ENCODE data around the gene GPSM1.

The GPSM1 gene

DNA sequence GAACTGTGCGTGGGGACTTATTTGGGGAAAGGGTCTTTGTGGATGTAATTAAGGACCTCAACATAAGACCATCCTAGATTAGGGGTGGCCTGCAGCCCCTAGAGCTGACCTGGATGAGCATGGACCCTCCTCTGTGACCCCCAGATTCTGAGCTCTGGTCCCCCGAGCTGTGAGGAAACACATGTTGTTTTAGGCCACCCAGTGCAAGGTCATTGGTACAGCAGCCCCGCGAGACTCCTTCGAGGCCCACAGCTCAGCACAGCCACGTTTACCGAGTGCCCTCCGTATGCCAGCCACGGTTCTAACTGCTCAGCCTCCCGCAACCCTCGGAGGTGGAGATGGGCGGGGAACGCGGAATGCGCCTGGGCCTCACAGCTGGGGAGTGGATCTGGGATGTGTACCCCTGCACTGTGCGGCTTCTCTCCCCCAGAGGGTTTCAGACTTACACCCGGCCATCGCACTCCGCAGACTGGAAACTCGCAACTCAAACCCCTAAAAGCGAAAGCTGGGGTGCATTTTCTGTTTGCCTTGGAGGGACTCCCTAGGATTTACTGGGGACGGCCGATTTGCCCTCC is 4.5 kb upstream of the GPSM1 start:
- no peaks in the 10 kb centered on the region for H3K36me3 ChIP-seq (replicated peaks)
- H3K27me3 ChIP-seq (ENCODE audit: low read depth) = no peaks in the 10 kb centered on the region
- no peaks in the 10 kb centered on the region; the same call in 1 of the 2 replicates for H3K4me1 ChIP-seq
- no peak overlapping the region for H3K4me3 ChIP-seq
- in situ Hi-C loops (cut with MboI; ENCODE audit: low sequenced_read_pairs) = no loop called here
- DNase-seq (ENCODE audit: low spot score in 2 of 2) = no peak
- H3K9me3 ChIP-seq = no peaks in the 10 kb centered on the region

DNA sequence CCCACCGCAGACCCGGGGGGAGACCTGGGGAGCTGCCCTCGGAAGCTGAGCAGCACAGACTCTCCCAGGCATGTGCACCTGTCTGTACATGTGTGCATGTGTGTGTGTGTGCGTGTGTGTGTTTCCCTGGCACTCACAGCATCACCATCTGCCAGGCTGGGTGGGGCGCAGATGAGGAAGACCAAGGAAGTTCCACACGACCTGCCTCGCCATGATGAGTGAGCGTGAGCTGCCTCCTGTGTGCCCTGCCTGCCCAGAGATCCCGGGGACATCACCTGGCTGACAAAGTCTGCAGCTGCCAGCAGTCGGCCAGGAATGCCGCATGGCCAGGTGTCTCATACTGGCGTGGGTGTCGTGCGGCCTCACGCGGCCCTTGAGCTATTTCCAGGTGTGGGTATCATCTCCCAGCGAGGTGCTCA is 4.0 kb upstream of the GPSM1 start:
- Histone ChIP-seq H3K4me3 (no peak overlapping the region), H3K36me3 (replicated peaks) (no peaks in the 10 kb centered on the region), H3K4me1 (peaks cover 3% of the 10 kb centered on the region), H3K27me3 (ENCODE audit: low read depth) (no peaks in the 10 kb centered on the region), H3K9me3 (no peaks in the 10 kb centered on the region)
- in situ Hi-C loops (cut with MboI; ENCODE audit: low sequenced_read_pairs) = no loop called here
- DNase-seq (ENCODE audit: low spot score in 2 of 2) = no peak

DNA sequence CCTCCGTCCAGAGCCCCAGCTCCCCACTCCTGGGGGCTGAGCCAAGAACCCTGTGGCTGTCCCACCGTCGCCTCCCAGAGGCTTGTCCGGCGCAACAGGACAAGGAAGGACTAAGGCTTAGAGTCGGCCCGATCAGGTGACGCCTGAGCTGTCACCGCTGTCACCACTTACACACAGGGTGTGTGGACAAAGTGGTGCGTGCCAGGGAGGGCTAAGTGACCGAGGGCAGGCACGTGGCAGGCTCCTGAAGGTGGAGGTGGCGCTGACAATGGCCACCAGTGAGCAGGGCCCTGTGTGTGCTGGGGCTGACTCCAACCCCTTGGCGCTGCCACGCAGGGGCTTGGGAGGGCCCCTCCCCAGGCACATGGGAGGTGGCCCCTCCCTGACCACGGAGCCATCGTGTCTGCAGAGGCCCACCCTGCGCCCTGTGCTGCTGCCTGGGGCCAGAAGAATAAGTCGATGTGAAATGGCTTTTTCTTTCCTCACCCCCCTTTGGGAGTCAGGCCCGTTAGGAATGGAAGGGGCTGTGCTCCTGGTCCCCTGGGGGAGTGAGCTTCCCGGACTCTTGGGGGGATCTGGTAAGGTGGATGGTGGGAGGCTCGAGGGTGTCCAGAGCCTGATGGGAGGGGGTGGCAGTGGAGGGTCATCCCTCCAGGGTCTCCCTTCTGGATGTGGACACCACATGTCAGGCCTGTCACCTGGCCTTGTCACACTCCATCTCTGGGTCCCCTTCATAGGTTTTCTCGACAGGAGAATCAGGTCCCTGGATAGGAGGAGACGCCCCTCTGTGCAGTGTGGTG is 2.6 kb upstream of the GPSM1 start:
- H3K36me3 ChIP-seq (replicated peaks) = no peaks in the 10 kb centered on the region
- in situ Hi-C loops (cut with MboI; ENCODE audit: low sequenced_read_pairs) = no loop called here
- no peaks in the 10 kb centered on the region for H3K27me3 ChIP-seq (ENCODE audit: low read depth)
- no peak for DNase-seq (ENCODE audit: low spot score in 2 of 2)
- H3K9me3 ChIP-seq = no peaks in the 10 kb centered on the region
- peaks cover 9% of the 10 kb centered on the region for H3K4me1 ChIP-seq
- H3K4me3 ChIP-seq = no peak overlapping the region

DNA sequence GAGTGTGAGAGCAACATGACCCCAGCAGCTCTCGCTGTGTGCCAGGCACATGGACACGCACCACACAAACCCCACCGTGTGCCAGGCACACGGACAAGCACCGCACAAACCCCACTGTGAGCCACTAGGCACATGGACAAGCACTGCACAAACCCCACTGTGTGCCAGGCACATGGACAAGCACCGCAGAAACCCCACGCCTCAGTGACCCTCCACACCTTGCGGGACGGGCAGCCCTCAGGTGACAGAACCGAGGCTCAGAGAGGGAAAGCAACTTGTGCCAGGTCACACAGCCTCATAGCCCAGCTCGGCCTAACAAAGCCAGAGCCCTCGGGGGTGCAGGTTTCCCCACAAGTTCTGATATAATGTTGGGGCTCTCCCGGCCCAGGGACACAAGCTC is 2.0 kb upstream of the GPSM1 start:
- no peaks in the 10 kb centered on the region for H3K36me3 ChIP-seq (replicated peaks)
- no peak overlapping the region for H3K4me3 ChIP-seq
- H3K9me3 ChIP-seq = no peaks in the 10 kb centered on the region
- peaks cover 9% of the 10 kb centered on the region for H3K4me1 ChIP-seq
- no peak for DNase-seq (ENCODE audit: low spot score in 2 of 2)
- no peaks in the 10 kb centered on the region for H3K27me3 ChIP-seq (ENCODE audit: low read depth)
- in situ Hi-C loops (cut with MboI; ENCODE audit: low sequenced_read_pairs) = no loop called here

DNA sequence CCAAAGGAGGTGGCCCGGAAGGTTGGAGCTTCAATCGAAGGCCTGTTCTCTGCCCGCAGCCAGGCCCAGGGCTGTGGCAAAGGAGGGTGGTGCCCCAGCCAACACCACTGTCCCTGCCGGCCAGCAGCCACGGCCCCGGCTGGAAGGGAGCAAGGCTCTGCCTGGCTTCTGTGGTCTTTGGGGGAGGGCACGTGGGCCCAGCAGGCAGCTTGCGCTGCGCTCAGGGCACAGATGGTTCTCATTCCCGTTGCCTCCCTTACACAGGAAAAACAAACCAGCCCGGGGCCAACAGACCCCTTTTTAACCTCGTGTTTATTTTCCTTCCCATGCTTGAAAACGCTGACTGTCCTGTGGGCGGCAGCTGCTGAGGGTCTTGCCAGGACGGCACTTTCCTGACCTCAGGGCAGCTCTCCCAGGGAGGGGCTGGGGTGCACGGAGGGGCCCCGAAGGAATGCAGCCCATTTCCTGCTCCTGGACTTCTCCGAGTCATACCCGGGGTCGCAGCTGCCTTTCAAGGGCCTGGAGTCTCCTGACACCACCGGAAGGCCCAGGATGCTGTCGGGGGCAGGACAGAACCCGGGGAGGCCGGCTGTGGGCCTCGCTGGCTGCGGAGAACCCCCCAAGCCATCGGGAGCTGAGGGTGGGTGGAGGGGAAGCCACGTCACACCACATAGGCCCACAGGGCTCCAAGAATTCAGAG is 1.1 kb upstream of the GPSM1 start:
- Histone ChIP-seq H3K27me3 (ENCODE audit: low read depth) (no peaks in the 10 kb centered on the region), H3K4me3 (no peak overlapping the region), H3K4me1 (peaks cover 9% of the 10 kb centered on the region), H3K9me3 (no peaks in the 10 kb centered on the region), H3K36me3 (replicated peaks) (no peaks in the 10 kb centered on the region)
- no peak for DNase-seq (ENCODE audit: low spot score in 2 of 2)
- in situ Hi-C loops (cut with MboI; ENCODE audit: low sequenced_read_pairs) = no loop called here

DNA sequence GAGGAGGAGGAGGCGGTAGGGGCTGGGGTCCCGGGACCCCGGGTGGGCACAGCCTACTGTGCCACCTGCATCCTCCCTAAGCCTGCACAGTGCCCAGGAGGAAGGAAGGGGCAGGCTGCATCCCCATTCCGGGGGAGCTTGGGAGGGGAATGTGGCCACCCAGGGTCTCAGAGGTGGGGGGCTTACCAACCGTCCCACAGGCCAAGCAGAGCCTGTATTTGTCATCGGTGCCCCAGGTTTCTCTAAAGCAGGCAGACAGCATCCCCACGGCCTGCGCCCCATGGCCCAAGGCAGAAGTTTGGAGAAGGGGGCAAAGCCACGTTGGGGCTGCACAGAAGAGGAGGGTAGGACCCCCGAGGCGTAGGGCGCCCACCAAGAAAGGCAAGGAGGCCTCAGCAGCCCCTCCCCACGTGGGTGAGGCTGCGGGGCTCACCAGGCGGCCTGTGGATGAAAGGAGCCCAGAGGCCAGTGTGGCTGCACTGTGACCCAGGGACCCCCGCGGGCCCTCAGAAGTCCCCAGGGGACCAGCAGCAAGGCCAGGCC is 507 bp upstream of the GPSM1 start:
- Histone ChIP-seq H3K27me3 (ENCODE audit: low read depth) (no peaks in the 10 kb centered on the region), H3K4me3 (peak overlapping the region; percentile 15), H3K4me1 (peaks cover 9% of the 10 kb centered on the region), H3K9me3 (no peaks in the 10 kb centered on the region), H3K36me3 (replicated peaks) (no peaks in the 10 kb centered on the region)
- no peak for DNase-seq (ENCODE audit: low spot score in 2 of 2)
- in situ Hi-C loops (cut with MboI; ENCODE audit: low sequenced_read_pairs) = no loop called here

DNA sequence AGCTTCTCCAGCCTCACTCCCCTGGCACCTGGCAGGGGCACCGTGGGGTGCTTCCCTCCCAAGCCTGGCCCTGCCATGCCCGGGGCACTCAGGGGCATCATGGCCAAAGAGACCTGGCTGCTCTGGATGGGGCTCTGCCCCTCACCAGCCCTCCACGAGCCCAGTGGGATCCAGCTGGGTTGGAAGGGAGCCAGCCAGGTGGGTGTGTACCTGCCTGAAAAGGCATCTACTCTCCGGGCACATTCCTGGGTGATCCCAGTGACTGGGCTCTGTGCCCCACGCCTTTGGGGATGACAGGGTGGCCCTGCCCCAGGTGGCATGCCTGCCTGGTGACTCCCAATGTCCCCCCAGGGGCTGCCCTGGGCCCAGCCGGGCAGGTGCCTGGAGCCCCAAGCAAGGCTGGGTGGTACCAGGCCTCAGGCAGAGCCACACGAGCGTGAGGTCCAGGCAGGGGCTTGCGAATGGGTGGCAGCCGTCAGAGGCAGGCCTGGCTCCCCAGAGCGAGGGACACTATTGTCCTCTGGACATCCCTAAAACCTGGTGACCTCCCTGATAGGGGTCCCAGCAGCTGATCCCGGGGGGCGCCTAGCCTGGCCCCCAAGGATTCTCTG is 777 bp downstream of the GPSM1 start:
- H3K9me3 ChIP-seq = no peaks in the 10 kb centered on the region
- H3K4me1 ChIP-seq = peaks cover 9% of the 10 kb centered on the region
- DNase-seq (ENCODE audit: low spot score in 2 of 2) = no peak
- peak overlapping the region; percentile 42 for H3K4me3 ChIP-seq
- H3K27me3 ChIP-seq (ENCODE audit: low read depth) = no peaks in the 10 kb centered on the region
- in situ Hi-C loops (cut with MboI; ENCODE audit: low sequenced_read_pairs) = no loop called here
- no peaks in the 10 kb centered on the region for H3K36me3 ChIP-seq (replicated peaks)

DNA sequence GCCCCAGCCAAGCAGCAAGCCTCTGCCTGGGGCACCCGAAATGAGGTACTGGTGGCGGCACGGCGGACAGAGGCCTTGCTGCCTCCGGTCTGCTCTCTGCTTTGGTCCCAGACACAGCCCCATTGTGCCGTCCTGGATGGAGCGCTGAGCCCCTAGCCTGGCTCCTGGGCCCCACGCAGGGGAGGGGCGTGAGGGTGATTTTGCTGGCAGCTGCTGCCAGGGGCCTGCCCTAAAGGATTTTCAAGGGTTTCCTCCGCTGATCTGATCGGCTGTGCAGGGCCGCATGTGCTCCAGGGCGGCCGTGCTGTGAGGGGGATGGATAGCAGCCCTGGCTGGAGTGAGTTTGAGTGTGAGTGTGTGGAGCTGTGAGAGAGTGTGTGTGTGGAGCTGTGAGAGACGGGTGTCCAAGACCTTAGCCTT is 1.3 kb downstream of the GPSM1 start:
- peak overlapping the region; percentile 42 for H3K4me3 ChIP-seq
- no peaks in the 10 kb centered on the region for H3K9me3 ChIP-seq
- no peaks in the 10 kb centered on the region for H3K27me3 ChIP-seq (ENCODE audit: low read depth)
- DNase-seq (ENCODE audit: low spot score in 2 of 2) = peak in 1 of 2 experiments; percentile 62
- in situ Hi-C loops (cut with MboI; ENCODE audit: low sequenced_read_pairs) = no loop called here
- H3K36me3 ChIP-seq (replicated peaks) = no peaks in the 10 kb centered on the region
- peaks cover 9% of the 10 kb centered on the region for H3K4me1 ChIP-seq

DNA sequence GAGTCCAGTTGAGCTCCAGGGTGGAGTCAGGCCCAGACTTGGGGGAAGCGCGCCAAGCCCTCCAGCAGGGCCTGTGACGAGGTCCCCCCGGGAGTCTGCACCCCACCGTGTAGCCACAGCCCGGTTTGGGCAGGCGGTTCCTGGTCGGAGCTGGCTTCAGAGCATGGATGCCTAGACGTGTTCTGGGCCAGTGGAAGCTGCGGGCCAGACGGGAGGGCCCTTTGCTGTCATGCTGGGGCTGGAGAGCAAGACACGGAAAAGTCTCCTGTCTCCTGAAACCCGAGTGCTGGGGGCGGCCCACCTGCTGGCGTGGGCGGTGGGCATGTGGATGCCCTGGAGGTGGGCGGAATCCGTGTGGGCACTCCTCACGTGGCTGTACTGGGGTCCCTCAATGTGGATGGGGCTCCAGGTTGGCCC is 1.9 kb downstream of the GPSM1 start:
- Histone ChIP-seq H3K27me3 (ENCODE audit: low read depth) (no peaks in the 10 kb centered on the region), H3K9me3 (no peaks in the 10 kb centered on the region), H3K4me3 (peak overlapping the region; percentile 42), H3K4me1 (peaks cover 9% of the 10 kb centered on the region), H3K36me3 (replicated peaks) (no peaks in the 10 kb centered on the region)
- DNase-seq (ENCODE audit: low spot score in 2 of 2) = no peak
- in situ Hi-C loops (cut with MboI; ENCODE audit: low sequenced_read_pairs) = no loop called here

DNA sequence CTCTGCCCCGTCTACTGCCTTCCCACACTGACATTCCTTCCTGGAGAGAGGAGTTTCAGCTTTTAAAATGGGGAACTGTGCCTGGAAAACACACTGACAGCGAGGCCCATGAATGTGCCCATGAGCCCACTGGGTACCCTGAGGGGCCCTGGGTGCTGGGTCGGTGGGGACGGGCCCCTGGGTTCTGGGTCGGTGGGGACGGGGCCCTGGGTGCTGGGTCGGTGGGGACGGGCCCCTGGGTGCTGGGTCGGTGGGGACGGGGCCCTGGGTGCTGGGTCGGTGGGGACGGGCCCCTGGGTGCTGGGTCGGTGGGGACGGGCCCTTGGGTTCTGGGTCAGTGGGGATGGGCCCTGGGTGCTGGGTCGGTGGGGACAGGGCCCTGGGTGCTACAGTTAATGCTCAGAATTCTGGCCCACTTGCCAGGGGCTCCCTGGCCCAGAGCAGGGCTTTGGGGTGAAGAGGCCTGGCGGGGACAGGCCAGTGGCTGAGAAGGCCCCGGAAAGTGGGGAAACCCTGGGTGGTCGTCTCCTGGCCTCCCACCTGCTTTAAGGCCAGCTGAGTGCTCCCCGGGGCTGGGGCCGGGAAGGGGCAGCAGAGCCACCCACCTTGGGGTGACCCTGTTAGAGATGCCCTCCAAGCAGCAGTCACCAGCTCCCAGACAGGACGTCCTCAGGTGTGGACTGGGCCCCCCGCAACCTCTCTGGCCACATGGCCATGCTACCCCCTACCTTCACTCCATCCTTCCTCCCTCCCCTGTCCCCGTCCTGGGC is 2.5 kb downstream of the GPSM1 start:
- Histone ChIP-seq H3K4me3 (no peak overlapping the region), H3K27me3 (ENCODE audit: low read depth) (no peaks in the 10 kb centered on the region), H3K9me3 (no peaks in the 10 kb centered on the region), H3K4me1 (peaks cover 9% of the 10 kb centered on the region), H3K36me3 (replicated peaks) (no peaks in the 10 kb centered on the region)
- in situ Hi-C loops (cut with MboI; ENCODE audit: low sequenced_read_pairs) = no loop called here
- DNase-seq (ENCODE audit: low spot score in 2 of 2) = no peak

DNA sequence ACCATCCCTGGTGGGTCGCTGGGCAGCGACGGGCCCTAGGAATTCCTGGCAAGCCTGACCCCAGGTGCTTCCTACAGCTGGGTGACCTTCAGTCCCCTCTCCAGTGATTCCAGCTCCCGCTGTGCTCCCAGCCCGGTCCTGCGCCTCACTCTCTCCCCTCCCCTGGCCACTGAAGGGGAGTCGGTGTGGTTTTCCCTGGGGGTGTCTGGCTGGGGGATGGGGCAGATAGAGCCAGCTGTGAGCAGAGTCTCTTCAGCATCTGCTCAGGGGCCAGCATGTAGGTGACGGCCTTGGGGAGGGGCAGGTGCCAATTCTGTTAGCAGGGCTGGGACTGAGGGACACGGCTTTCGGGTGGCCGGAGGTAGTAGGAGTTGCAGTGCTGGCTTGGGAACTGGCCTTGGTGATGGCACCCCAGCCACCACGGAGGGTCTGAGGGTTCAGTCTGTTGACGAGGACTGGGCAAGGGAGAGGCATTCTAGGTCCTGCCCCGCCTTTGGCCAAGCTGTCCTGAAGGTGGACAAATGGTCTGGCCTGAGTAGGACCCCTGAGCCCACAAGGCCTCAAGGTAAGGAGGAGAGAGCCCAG is 3.2 kb downstream of the GPSM1 start:
- DNase-seq (ENCODE audit: low spot score in 2 of 2) = no peak
- Histone ChIP-seq H3K4me1 (peaks cover 9% of the 10 kb centered on the region), H3K9me3 (no peaks in the 10 kb centered on the region), H3K36me3 (replicated peaks) (no peaks in the 10 kb centered on the region), H3K4me3 (no peak overlapping the region), H3K27me3 (ENCODE audit: low read depth) (no peaks in the 10 kb centered on the region)
- in situ Hi-C loops (cut with MboI; ENCODE audit: low sequenced_read_pairs) = no loop called here

DNA sequence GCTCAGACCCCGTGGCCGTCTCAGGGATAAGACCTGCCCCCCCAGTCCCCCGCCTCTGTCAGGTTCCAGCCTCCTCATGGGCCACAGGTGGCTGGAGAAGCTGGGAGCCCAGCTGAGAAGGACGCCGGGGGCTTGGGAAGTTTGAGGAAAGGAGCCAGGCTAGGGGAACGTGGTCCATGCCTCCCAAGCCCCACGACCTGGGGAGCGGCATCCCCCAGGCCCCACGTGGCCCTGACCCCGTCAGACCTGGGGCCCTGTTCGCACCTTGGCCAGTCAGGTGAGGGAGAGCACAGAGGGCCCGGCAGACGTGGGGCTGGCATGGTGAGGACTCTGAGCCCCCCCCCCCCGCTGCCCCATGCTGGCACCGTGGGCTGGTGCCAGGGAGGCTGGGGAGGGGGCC is 3.7 kb downstream of the GPSM1 start:
- no peaks in the 10 kb centered on the region for H3K9me3 ChIP-seq
- H3K27me3 ChIP-seq (ENCODE audit: low read depth) = no peaks in the 10 kb centered on the region
- DNase-seq (ENCODE audit: low spot score in 2 of 2) = no peak
- in situ Hi-C loops (cut with MboI; ENCODE audit: low sequenced_read_pairs) = no loop called here
- H3K4me3 ChIP-seq = no peak overlapping the region
- H3K36me3 ChIP-seq (replicated peaks) = no peaks in the 10 kb centered on the region
- H3K4me1 ChIP-seq = peaks cover 9% of the 10 kb centered on the region
